H1 (cell line): ENCODE data around the gene CGRRF1. TPM values are rescaled to one million over a fixed set of nuclear protein-coding genes. Genes with fewer than 3 reads are reported as not detected.

Experiments used
- CTCF ChIA-PET: fragments of 300-600 bp; sonication (Branson Sonifier 250); formaldehyde crosslinking; loops from one replicate; lab custom pipeline; 2021; ENCODE audit not compliant: partially characterized antibody; lab: Charles Lee
- POLR2A ChIA-PET: fragments of 300-600 bp; sonication (Branson Sonifier 250); formaldehyde crosslinking; loops from one replicate; lab custom pipeline; 2021; ENCODE audit warnings: inconsistent platforms; ENCODE audit not compliant: partially characterized antibody; lab: Charles Lee
- DNase-seq, 2 experiments: peaks; one replicate each; pipeline versions ENCODE4 v3.0.0 to v3.0.0-alpha.2; 2010 to 2022; ENCODE audit warnings: low spot score in 2 of 2, low read depth in 1 of 2, mixed read lengths in 1 of 2
- FAIRE-seq: peaks from 2 replicates; lab custom pipeline; 2011; peaks lifted over from hg19 to GRCh38; lab: Jason Lieb, UNC
- H2AFZ ChIP-seq: 2 replicates; pipeline ENCODE4 v1.8.1; 2012; ENCODE audit warnings: low read length, inconsistent platforms
- H2AK5ac ChIP-seq: 2 replicates; pipeline ENCODE4 v1.6.1; 2013; ENCODE audit warnings: low read depth, low read length
- H2BK120ac ChIP-seq: replicated peaks from 2 replicates; pipeline ENCODE3; 2013; ENCODE audit warnings: low read depth, low read length, inconsistent platforms
- H2BK12ac ChIP-seq: 2 replicates; pipeline ENCODE4 v1.6.1; 2013; ENCODE audit warnings: low read depth, low read length
- H2BK15ac ChIP-seq: 2 replicates; pipeline ENCODE4 v1.6.1; 2013; ENCODE audit warnings: low read length
- H2BK20ac ChIP-seq: 2 replicates; pipeline ENCODE4 v1.6.1; 2013; ENCODE audit warnings: low read length
- H2BK5ac ChIP-seq: 2 replicates; pipeline ENCODE4 v1.6.1; 2013; ENCODE audit warnings: low read depth, low read length
- H3K14ac ChIP-seq: 2 replicates; pipeline ENCODE4 v1.6.1; 2013; ENCODE audit warnings: inconsistent platforms; ENCODE audit not compliant: insufficient read length
- H3K18ac ChIP-seq: 2 replicates; pipeline ENCODE4 v1.6.1; 2013; ENCODE audit warnings: low read length; ENCODE audit errors: extremely low read depth
- H3K23ac ChIP-seq: 2 replicates; pipeline ENCODE4 v1.6.1; 2013; ENCODE audit warnings: inconsistent platforms; ENCODE audit not compliant: insufficient read length
- H3K23me2 ChIP-seq: 2 replicates; pipeline ENCODE4 v1.6.1; 2013; ENCODE audit warnings: low read depth, low read length
- H3K27ac ChIP-seq: 2 replicates; pipeline ENCODE4 v1.6.1; 2011; ENCODE audit warnings: low read depth, low read length, inconsistent platforms
- H3K27me3 ChIP-seq, 4 experiments: replicated peaks in 1 of 4; 1 replicate in 1 of 4; 2 replicates in 3 of 4; pipeline versions ENCODE4 v1.6.1 to v1.8.1; 2011 to 2013; ENCODE audit warnings: low read length in 3 of 4, mild to moderate bottlenecking in 3 of 4, inconsistent platforms in 2 of 4, mixed read lengths in 2 of 4, moderate library complexity in 1 of 4; ENCODE audit not compliant: control insufficient read depth in 3 of 4, insufficient read depth in 3 of 4; ENCODE audit errors: extremely low read depth in 1 of 4
- H3K36me3 ChIP-seq, 4 experiments: 2 replicates each; pipeline versions ENCODE4 v1.6.1 to v1.8.1; 2011 to 2013; ENCODE audit warnings: mild to moderate bottlenecking in 4 of 4, low read length in 3 of 4, moderate library complexity in 2 of 4, control low read depth in 1 of 4, inconsistent platforms in 1 of 4; ENCODE audit not compliant: insufficient read depth in 4 of 4, control insufficient read depth in 2 of 4
- H3K4ac ChIP-seq: replicated peaks from 2 replicates; pipeline ENCODE3; 2013; ENCODE audit warnings: low read length, low read depth, mixed read lengths, inconsistent platforms; ENCODE audit not compliant: insufficient read length
- H3K4me1 ChIP-seq, 4 experiments: replicated peaks in 1 of 4; 1 replicate in 1 of 4; 2 replicates in 3 of 4; pipeline versions ENCODE4 v1.6.1 to v1.8.1; 2011 to 2013; ENCODE audit warnings: low read length in 3 of 4, inconsistent platforms in 2 of 4, mixed read lengths in 1 of 4; ENCODE audit not compliant: insufficient read depth in 4 of 4, control insufficient read depth in 3 of 4
- H3K4me2 ChIP-seq, 2 experiments: 2 replicates each; pipeline versions ENCODE4 v1.6.1 to v1.8.1; 2011 to 2013; ENCODE audit warnings: low read depth in 2 of 2, low read length in 2 of 2, control low read depth in 1 of 2, inconsistent platforms in 1 of 2, mild to moderate bottlenecking in 1 of 2; ENCODE audit not compliant: insufficient read depth in 1 of 2
- H3K4me3 ChIP-seq, 4 experiments: fragments of 200-600, 300-600 bp in 1 of 4; sonication (generic), shearing (Covaris generic), sonication (Bioruptor Twin) in 1 of 4; 2 replicates each; pipeline versions ENCODE4 v1.5.1 to v1.8.1; 2011 to 2016; ENCODE audit warnings: low read length in 4 of 4, low read depth in 3 of 4, control low read depth in 2 of 4, inconsistent platforms in 2 of 4, mild to moderate bottlenecking in 2 of 4, mixed read lengths in 1 of 4, moderate library complexity in 1 of 4; ENCODE audit not compliant: insufficient read depth in 2 of 4; ENCODE audit errors: extremely low read depth in 1 of 4
- H3K56ac ChIP-seq: replicated peaks from 2 replicates; pipeline ENCODE3; 2013; ENCODE audit warnings: low read depth, mild to moderate bottlenecking, mixed read lengths, low read length, inconsistent platforms; ENCODE audit not compliant: insufficient read length
- H3K79me1 ChIP-seq: 2 replicates; pipeline ENCODE4 v1.6.1; 2013; ENCODE audit warnings: low read depth, low read length, control low read depth
- H3K79me2 ChIP-seq, 2 experiments: 2 replicates each; pipeline versions ENCODE4 v1.6.1 to v1.8.1; 2012 to 2013; ENCODE audit warnings: low read length in 2 of 2, mild to moderate bottlenecking in 2 of 2, inconsistent platforms in 1 of 2; ENCODE audit not compliant: insufficient read depth in 2 of 2, control insufficient read depth in 1 of 2
- H3K9ac ChIP-seq, 4 experiments: replicated peaks in 1 of 4; 1 replicate in 1 of 4; 2 replicates in 3 of 4; pipeline versions ENCODE4 v1.6.1 to v1.8.1; 2011 to 2013; ENCODE audit warnings: low read depth in 3 of 4, low read length in 3 of 4, control low read depth in 2 of 4, mild to moderate bottlenecking in 2 of 4, moderate library complexity in 2 of 4, inconsistent platforms in 1 of 4; ENCODE audit errors: extremely low read depth in 1 of 4
- H3K9me3 ChIP-seq, 2 experiments: 2 replicates each; pipeline versions ENCODE4 v1.6.1 to v1.8.1; 2012 to 2013; ENCODE audit warnings: mild to moderate bottlenecking in 2 of 2, moderate library complexity in 2 of 2, control low read depth in 1 of 2, inconsistent platforms in 1 of 2, low read depth in 1 of 2, low read length in 1 of 2, mixed read lengths in 1 of 2; ENCODE audit not compliant: insufficient read depth in 2 of 2
- H4K20me1 ChIP-seq, 2 experiments: replicated peaks in 1 of 2; 2 replicates each; pipeline versions ENCODE3 to v1.8.1; 2011 to 2013; ENCODE audit warnings: inconsistent platforms in 2 of 2, low read length in 2 of 2, mild to moderate bottlenecking in 1 of 2; ENCODE audit not compliant: insufficient read depth in 2 of 2, control insufficient read depth in 1 of 2
- H4K5ac ChIP-seq: 2 replicates; pipeline ENCODE4 v1.6.1; 2013; ENCODE audit warnings: low read length, low read depth, mixed read lengths, inconsistent platforms; ENCODE audit not compliant: insufficient read length
- H4K8ac ChIP-seq: 2 replicates; pipeline ENCODE4 v1.8.0; 2013; ENCODE audit warnings: mild to moderate bottlenecking, moderate library complexity, low read length, inconsistent platforms; ENCODE audit not compliant: insufficient read depth; ENCODE audit errors: extremely low read depth
- H4K91ac ChIP-seq: replicated peaks from 2 replicates; pipeline ENCODE3; 2013; ENCODE audit warnings: low read length, mixed read lengths, inconsistent platforms; ENCODE audit not compliant: insufficient read length
- CTCF ChIP-seq, 3 experiments: IDR thresholded peaks; 1 replicate in 2 of 3; 2 replicates in 1 of 3; pipeline versions ENCODE4 v1.5.1 to v1.6.1; 2011; ENCODE audit warnings: low read length in 3 of 3, mild to moderate bottlenecking in 3 of 3, inconsistent platforms in 2 of 3, low read depth in 1 of 3, moderate library complexity in 1 of 3; ENCODE audit not compliant: insufficient read depth in 1 of 3; ENCODE audit errors: control extremely low read depth in 1 of 3
- PHF8 ChIP-seq: fragments of 200-600 bp; sonication (generic); conservative IDR thresholded peaks from 2 replicates; pipeline ENCODE4 v1.7.1; 2012; ENCODE audit warnings: low read depth, mild to moderate bottlenecking, inconsistent platforms, low read length, moderate library complexity
- RAD21 ChIP-seq, 2 experiments: IDR thresholded peaks in 1 of 2; conservative IDR thresholded peaks in 1 of 2; 2 replicates each; pipeline ENCODE4 v1.6.1; 2011; ENCODE audit warnings: low read depth in 2 of 2, low read length in 2 of 2, improper control_type of control experiment in 1 of 2, inconsistent platforms in 1 of 2, mild to moderate bottlenecking in 1 of 2, moderate library complexity in 1 of 2
- SIRT6 ChIP-seq: IDR thresholded peaks from one replicate; pipeline ENCODE4 v1.7.1; 2012; ENCODE audit warnings: low read length, inconsistent platforms
- SIX5 ChIP-seq: IDR thresholded peaks from 2 replicates; pipeline ENCODE4 v1.6.1; 2011; ENCODE audit warnings: mild to moderate bottlenecking, low read depth, low read length
- USF2 ChIP-seq: IDR thresholded peaks from 2 replicates; pipeline ENCODE4 v1.6.1; 2011; ENCODE audit warnings: low read length, improper control_type of control experiment
- WGBS, 2 experiments: shearing (Covaris generic) in 1 of 2; methylation state at CpG; one replicate each; pipeline versions ENCODE4 v1.1.6 to v1.1.7; 2013 to 2015; ENCODE audit warnings: low lambda C conversion rate in 2 of 2, mixed read lengths in 2 of 2, inconsistent platforms in 1 of 2, low coverage in 1 of 2, missing lambda C conversion rate in 1 of 2; ENCODE audit not compliant: insufficient replicate concordance in 2 of 2, insufficient coverage in 1 of 2, insufficient read length in 1 of 2; ENCODE audit errors: extremely low coverage in 1 of 2, missing lambda C conversion rate in 1 of 2; 5-methylcytosine and 5-hydroxymethylcytosine counted together
- polyA plus RNA-seq, 7 experiments: library from polyadenylated mRNA; depleted of rRNA in 3 of 7; stranded (reverse) in 5 of 7; unstranded in 2 of 7; fragments of >200 nt in 5 of 7; fragments of 200-250 nt in 2 of 7; gene quantifications; 1 replicate in 5 of 7; 2 replicates in 1 of 7; 4 replicates in 1 of 7; pipeline versions ENCODE4 v1.2.1 to v1.2.3, GENCODE V29; 2011 to 2013; ENCODE audit warnings: missing spikeins in 2 of 7, mixed read lengths in 2 of 7
- total RNA-seq: library from RNA; stranded (reverse); fragmentation: NEBNext Ultra II Directional; extraction: Animal tissue kit (Norgen Biotek cat#: 25700); gene quantifications from 2 replicates; pipeline ENCODE4 v1.2.1, GENCODE V29; 2021

CGRRF1 gene
- total and polyA plus RNA-seq, 2 of the 8 experiments (the other 6 are each of a cell fraction or from before 2014, with no cell fraction given), result 7.4 to 20.2 TPM

GRCh38 chr14:54555651-54556050 is 45.9 kb downstream of the CGRRF1 start:
- Histone ChIP-seq H3K56ac (no peak overlapping the region), H3K27me3 (no peaks in the 10 kb centered on the region), H3K14ac (no peak overlapping the region), H2BK20ac (no peak overlapping the region), H4K20me1 (no peaks in the 10 kb centered on the region), H3K4me2 (no peak overlapping the region), H3K4ac (no peak overlapping the region), H3K79me1 (no peaks in the 10 kb centered on the region), H3K4me3 (no peak overlapping the region), H3K9ac (no peak overlapping the region), H4K91ac (no peak overlapping the region), H2BK12ac (peak overlapping the region; percentile 81; the same call in 1 of the 2 replicates)
- DNase-seq (no peak), FAIRE-seq (no peak)
- ChIA-PET CTCF (interaction anchor here (1.0 to 2.5 kb wide), 2 partner anchors 8 to 135 kb away, joined by 3 to 8 read pairs; no protein-coding TSS in a partner anchor), POLR2A (no interaction called here)
- TF ChIP-seq PHF8 (no peak), USF2 (no peak), RAD21 (IDR thresholded peaks at IDR 0.05 in 1 of 2, conservative IDR thresholded peaks at IDR 0.05 in 1 of 2; ENCODE audit: low read depth in 2 of 2, low read length in 2 of 2) (peak; percentile 42 to 50; a peak in 3 of 4 replicates), SIRT6 (no peak), SIX5 (no peak), CTCF (IDR thresholded peaks at IDR 0.05; ENCODE audit: control extremely low read depth in 1 of 3, insufficient read depth in 1 of 3, low read depth in 1 of 3, low read length in 3 of 3) (peak in 1 of 3 experiments; percentile 6; a peak in 2 of 4 replicates)
- TF ChIP-seq, all 59 proteins: peak for 2
- H2AFZ ChIP-seq, result no peak overlapping the region
- H3K36me3 ChIP-seq, result no peaks in the 10 kb centered on the region
- no peak overlapping the region for H2BK5ac ChIP-seq
- no peaks in the 10 kb centered on the region for H3K23me2 ChIP-seq
- WGBS, 2 experiments, result 98% methylated on average over 2 of the region's 2 CpGs; no CpG with 5 or more reads in 1 of the 2 experiments
- H3K4me1 ChIP-seq, result peaks cover 0 to 2% (median 0%) of the 10 kb centered on the region in 4 experiments; a peak in 1 of 7 replicates
- H4K5ac ChIP-seq, result no peak overlapping the region
- no peak overlapping the region for H2BK15ac ChIP-seq
- no peak overlapping the region for H2BK120ac ChIP-seq
- no peak overlapping the region for H3K18ac ChIP-seq
- H3K23ac ChIP-seq, result no peak overlapping the region
- H3K27ac ChIP-seq, result no peak overlapping the region
- no peaks in the 10 kb centered on the region for H3K79me2 ChIP-seq
- no peak overlapping the region for H4K8ac ChIP-seq
- no peak overlapping the region for H2AK5ac ChIP-seq
- no peaks in the 10 kb centered on the region for H3K9me3 ChIP-seq
